Prostate gland (tissue), 2 donors: ENCODE measurements around the gene HIVEP3.

Experiments
- POLR2A ChIP-seq: fragments of 450-650 bp; IDR thresholded peaks from one replicate; pipeline ENCODE4 v1.6.1; 2016; ENCODE audit warnings: antibody characterized with exemption, mild to moderate bottlenecking
- POLR2AphosphoS5 ChIP-seq: sonication (generic); formaldehyde crosslinking; IDR thresholded peaks from one replicate; pipeline ENCODE4 v1.6.1; 2017; ENCODE audit warnings: antibody characterized with exemption
- TF ChIP-seq, protein P1 (sequence below), 4 experiments: fragments of 200-600 bp in 2 of 4; fragments of 450-650 bp in 2 of 4; sonication (generic) in 2 of 4; IDR thresholded peaks; 1 replicate in 3 of 4; 2 replicates in 1 of 4; pipeline ENCODE4 v1.5.1; 2016 to 2019; ENCODE audit warnings: antibody characterized with exemption in 4 of 4, mild to moderate bottlenecking in 2 of 4, moderate library complexity in 2 of 4

DNA sequence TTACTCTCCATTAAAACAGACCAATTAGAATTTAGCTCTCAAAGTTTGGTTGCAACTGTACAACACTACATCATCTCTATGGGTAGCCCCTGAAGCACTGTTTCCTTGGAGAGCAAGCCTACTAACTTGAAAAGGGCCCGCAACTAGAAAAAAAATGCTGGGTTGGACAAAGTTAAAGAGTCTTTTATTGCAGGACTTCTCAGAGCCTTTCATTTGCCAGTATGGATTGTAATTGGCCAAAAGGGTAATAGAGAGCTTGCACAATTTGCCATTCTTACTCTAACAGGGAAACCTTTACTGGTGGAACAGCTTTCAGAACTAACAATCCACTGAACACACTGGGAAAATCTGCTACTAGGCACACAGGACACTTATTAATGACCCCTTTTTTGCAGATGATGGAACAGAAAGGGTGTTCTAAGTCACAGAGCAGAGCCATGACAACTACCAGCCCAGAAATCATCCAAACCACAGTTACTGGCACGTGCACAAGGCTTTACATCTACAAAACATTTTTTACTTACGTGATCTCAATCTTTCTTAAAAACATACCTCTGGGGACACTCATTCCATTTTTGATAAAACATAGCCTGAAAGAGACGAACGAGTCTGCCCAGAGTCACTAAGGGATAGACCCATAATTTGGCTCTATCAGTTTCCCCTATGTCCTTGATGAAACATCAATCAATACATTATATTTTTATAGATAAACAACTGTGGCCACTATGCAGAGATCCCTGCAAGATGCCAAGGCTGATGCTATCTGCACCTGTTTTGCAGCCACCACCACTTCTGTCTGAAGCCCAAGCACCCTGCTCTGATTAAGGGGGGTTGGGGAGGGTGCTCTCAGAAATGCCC, 257.9 kb downstream of the HIVEP3 start:
- TF ChIP-seq, protein P1, sequence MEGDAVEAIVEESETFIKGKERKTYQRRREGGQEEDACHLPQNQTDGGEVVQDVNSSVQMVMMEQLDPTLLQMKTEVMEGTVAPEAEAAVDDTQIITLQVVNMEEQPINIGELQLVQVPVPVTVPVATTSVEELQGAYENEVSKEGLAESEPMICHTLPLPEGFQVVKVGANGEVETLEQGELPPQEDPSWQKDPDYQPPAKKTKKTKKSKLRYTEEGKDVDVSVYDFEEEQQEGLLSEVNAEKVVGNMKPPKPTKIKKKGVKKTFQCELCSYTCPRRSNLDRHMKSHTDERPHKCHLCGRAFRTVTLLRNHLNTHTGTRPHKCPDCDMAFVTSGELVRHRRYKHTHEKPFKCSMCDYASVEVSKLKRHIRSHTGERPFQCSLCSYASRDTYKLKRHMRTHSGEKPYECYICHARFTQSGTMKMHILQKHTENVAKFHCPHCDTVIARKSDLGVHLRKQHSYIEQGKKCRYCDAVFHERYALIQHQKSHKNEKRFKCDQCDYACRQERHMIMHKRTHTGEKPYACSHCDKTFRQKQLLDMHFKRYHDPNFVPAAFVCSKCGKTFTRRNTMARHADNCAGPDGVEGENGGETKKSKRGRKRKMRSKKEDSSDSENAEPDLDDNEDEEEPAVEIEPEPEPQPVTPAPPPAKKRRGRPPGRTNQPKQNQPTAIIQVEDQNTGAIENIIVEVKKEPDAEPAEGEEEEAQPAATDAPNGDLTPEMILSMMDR (IDR thresholded peaks at IDR 0.05) = no peak
- TF ChIP-seq POLR2A (no peak), POLR2AphosphoS5 (no peak)
